Activated B cell treated with CpG ODN at 0.5 μM for 24 hours (primary cell): Measurements from ENCODE around the gene DUS1L. TPM values are rescaled to one million over a fixed set of nuclear protein-coding genes. Genes with fewer than 3 reads are reported as not detected.
"Not testable (repeated sequence)": the region's sequence is repeated elsewhere in the genome, so short reads cannot be mapped to it uniquely, and the experiment has no call there.

Experiments
- ATAC-seq: fragments of 200-7000 bp; cut with Tn5 transposase; one replicate; pipeline ENCODE4 v1.10.0; 2021; ENCODE audit warnings: low read depth, mild to moderate bottlenecking, moderate library complexity
- CTCF ChIA-PET: fragments of 350-600 bp; sonication (Branson Sonifier 250); formaldehyde crosslinking; loops from one replicate; lab custom pipeline; 2021; ENCODE audit warnings: antibody characterized with exemption; lab: Charles Lee
- POLR2A ChIA-PET: fragments of 350-600 bp; sonication (Branson Sonifier 250); formaldehyde crosslinking; loops from one replicate; lab custom pipeline; 2021; ENCODE audit warnings: antibody characterized with exemption; lab: Charles Lee
- DNase-seq: peaks from one replicate; pipeline ENCODE4 v3.0.0; 2022
- H3K27ac Mint-ChIP-seq: one replicate; pipeline ENCODE4 v1.8.0; 2020; ENCODE audit warnings: mixed read lengths
- H3K27me3 Mint-ChIP-seq: one replicate; pipeline ENCODE4 v1.8.0; 2021; ENCODE audit warnings: mixed read lengths
- H3K36me3 Mint-ChIP-seq: one replicate; pipeline ENCODE4 v1.8.0; 2021; ENCODE audit warnings: low read depth, mixed read lengths
- H3K4me1 Mint-ChIP-seq: one replicate; pipeline ENCODE4 v1.8.0; 2021; ENCODE audit warnings: mixed read lengths
- H3K4me3 Mint-ChIP-seq: one replicate; pipeline ENCODE4 v1.8.0; 2020; ENCODE audit warnings: mild to moderate bottlenecking, mixed read lengths
- H3K9me3 Mint-ChIP-seq: one replicate; pipeline ENCODE4 v1.8.0; 2020; ENCODE audit warnings: mixed read lengths
- CTCF ChIP-seq: fragments of 200-600 bp; IDR thresholded peaks from one replicate; pipeline ENCODE4 v1.8.0; 2022; ENCODE audit warnings: antibody characterized with exemption, mild to moderate bottlenecking
- intact Hi-C: fragments of 100-400 bp; cut with micrococcal nuclease; formaldehyde crosslinking; loops from one replicate; pipeline ENCODE4 v1.15.1; 2024
- total RNA-seq: library from RNA; stranded (reverse); gene quantifications from 2 replicates; pipeline ENCODE4 v1.2.3, GENCODE V29; 2022

DUS1L gene
- total RNA-seq, 1 donor from 2014 or later = 134 TPM

DNA sequence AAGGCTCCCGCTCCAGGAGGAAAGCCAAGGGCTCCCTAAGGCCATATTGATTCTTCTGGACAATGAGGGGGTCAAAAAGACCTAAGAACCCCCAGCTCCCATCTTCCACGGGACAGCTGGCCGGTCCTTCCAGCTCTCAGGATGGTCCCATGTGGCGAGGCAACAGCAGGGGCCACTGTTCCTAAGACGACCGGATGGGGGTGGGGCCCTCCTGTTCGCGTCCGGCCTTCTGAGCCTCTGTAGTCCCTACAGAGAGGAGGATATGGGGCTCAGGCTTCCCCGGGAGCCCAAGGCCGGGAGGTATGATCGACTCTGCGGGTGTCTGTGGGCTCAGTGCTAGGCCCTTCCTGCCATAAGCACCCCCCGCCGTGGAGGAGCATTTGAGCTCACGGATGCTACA, 22.1 kb downstream of the DUS1L start:
- no peak for DNase-seq
- H3K4me1 Mint-ChIP-seq = peaks cover 4% of the 10 kb centered on the region
- TF ChIP-seq CTCF = no peak
- intact Hi-C loops = no loop called here
- ATAC-seq = no peak
- peaks cover 12% of the 10 kb centered on the region for H3K36me3 Mint-ChIP-seq
- no peaks in the 10 kb centered on the region for H3K27me3 Mint-ChIP-seq
- ChIA-PET CTCF (no interaction called here), POLR2A (interaction anchor here (0.6 kb wide), 1 partner anchor 147 kb away, joined by 3 read pairs; no protein-coding TSS in a partner anchor)
- H3K27ac Mint-ChIP-seq = no peak overlapping the region
- no peak overlapping the region for H3K4me3 Mint-ChIP-seq
- no peaks in the 10 kb centered on the region for H3K9me3 Mint-ChIP-seq

- Mint-ChIP-seq H3K27me3 (no peaks in the 10 kb centered on the region), H3K4me1 (peaks cover 9% of the 10 kb centered on the region), H3K27ac (no peak overlapping the region), H3K4me3 (no peak overlapping the region), H3K36me3 (peaks cover 8% of the 10 kb centered on the region), H3K9me3 (no peaks in the 10 kb centered on the region)
- ATAC-seq (no peak), DNase-seq (no peak)
- CTCF ChIA-PET = no interaction called here
- intact Hi-C loops = no loop called here
- POLR2A ChIA-PET = interaction anchor here (1.0 kb wide), 1 partner anchor 56 kb away, joined by 3 read pairs; no protein-coding TSS in a partner anchor
- no peak for TF ChIP-seq CTCF
Measured at GRCh38 chr17:82042649-82043048, 23.0 kb downstream of the DUS1L start.

- no peak for TF ChIP-seq CTCF
- ATAC-seq = no peak
- DNase-seq = no peak
- intact Hi-C loops = no loop called here
- Mint-ChIP-seq H3K27ac (no peak overlapping the region), H3K9me3 (no peaks in the 10 kb centered on the region), H3K36me3 (no peaks in the 10 kb centered on the region), H3K4me3 (no peak overlapping the region), H3K27me3 (no peaks in the 10 kb centered on the region), H3K4me1 (peaks cover 16% of the 10 kb centered on the region)
- ChIA-PET CTCF (interaction anchor here (1.1 kb wide), 1 partner anchor 11 kb away, joined by 4 read pairs; no protein-coding TSS in a partner anchor), POLR2A (no interaction called here)
Measured at GRCh38 chr17:82041144-82041814, 24.3 kb downstream of the DUS1L start.

DNA sequence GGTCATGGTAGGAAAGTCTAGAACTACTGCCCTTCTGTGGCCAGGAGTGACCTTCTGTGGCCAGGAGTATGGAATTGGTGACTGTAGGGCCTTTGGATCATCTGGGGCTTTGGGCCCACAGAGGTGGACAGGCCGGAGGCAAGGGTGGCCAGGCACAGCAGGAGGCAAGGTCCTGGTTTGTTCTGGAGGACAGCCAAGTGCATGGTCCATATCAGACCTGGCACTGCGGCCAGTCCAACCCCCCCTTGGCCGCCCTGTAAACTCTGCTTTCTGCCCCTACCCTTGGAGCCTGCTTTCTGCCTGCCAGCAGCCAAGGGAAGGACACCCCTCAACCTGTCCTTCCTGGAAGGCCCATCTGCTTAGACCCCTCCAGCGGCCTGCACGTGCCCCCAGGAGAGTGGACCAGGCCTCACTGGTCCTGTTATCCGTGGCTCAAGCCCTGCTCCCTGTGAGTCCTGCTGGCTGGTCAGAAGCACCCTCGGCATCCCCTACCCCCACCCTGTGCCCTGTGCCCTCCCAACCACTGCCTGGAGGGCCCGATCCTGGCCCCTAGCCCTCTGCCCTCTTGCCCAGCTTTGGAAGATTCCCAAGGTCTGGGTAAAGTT, 25.8 kb downstream of the DUS1L start:
- Mint-ChIP-seq H3K36me3 (peaks cover 7% of the 10 kb centered on the region), H3K27me3 (no peaks in the 10 kb centered on the region), H3K27ac (no peak overlapping the region), H3K4me1 (peaks cover 26% of the 10 kb centered on the region), H3K4me3 (no peak overlapping the region), H3K9me3 (no peaks in the 10 kb centered on the region)
- ATAC-seq = no peak
- no peak for DNase-seq
- POLR2A ChIA-PET = interaction anchor here (0.7 kb wide), 1 partner anchor 17 kb away, joined by 4 read pairs; the partner anchor contains the start of gene LRRC45
- CTCF ChIA-PET = no interaction called here
- no peak for TF ChIP-seq CTCF
- intact Hi-C loops = loop anchor here (5.0 to 10.0 kb wide), 3 partner anchors 62 to 255 kb away; partner anchors contain the start of genes ASPSCR1 and SLC16A3

DNA sequence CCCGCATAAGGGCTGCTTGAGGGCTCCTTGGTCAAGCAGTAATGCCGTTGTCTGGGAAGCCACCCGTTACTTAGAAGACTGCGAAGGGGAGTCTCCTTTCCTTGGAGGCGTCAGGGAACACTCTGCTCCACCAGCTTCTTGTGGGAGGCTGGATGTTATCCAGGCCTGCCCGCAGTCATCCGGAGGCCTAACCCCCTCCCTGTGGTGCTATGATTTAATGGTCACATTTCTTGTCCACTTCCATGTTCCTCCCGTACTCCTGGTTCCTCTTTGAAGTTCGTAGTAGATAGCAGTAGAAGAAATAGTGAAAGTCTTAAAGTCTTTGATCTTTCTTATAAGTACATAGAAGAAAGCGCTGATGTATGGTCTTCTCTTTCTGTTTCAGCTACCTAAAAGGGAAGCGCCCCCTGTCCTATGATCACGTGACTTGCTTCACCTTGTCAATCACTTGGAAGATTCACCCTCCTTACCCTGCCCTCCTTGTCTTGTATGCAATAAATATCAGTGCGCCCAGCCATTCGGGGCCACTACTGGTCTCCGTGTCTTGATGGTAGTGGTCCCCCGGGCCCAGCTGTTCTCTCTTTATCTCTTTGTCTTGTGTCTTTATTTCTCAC, 26.7 kb downstream of the DUS1L start:
- Mint-ChIP-seq H3K4me1 (peaks cover 26% of the 10 kb centered on the region), H3K4me3 (peak overlapping the region; percentile 32)
- ChIA-PET POLR2A (interaction anchor here (2.3 kb wide), 1 partner anchor 60 kb away, joined by 28 read pairs; the partner anchor contains the start of gene FASN), CTCF (interaction anchor here (0.6 to 1.5 kb wide), 2 partner anchors 56 to 308 kb away, joined by 3 to 4 read pairs; no protein-coding TSS in a partner anchor)
- H3K9me3 Mint-ChIP-seq, H3K27me3 Mint-ChIP-seq, DNase-seq, H3K36me3 Mint-ChIP-seq, ATAC-seq, H3K27ac Mint-ChIP-seq: not testable (repeated sequence)
- intact Hi-C loops = loop anchor here (5.0 to 10.0 kb wide), 3 partner anchors 62 to 256 kb away; partner anchors contain the start of genes ASPSCR1 and SLC16A3
